Mucosa of descending colon (tissue), 3 donors: Measurements from ENCODE around the gene FIBCD1. TPM values are rescaled to one million over a fixed set of nuclear protein-coding genes. Genes with fewer than 3 reads are reported as not detected.

ENCODE experiments used
- ATAC-seq: fragments of 200-7000 bp; cut with Tn5 transposase; one replicate; pipeline ENCODE4 v1.9.1; 2020; ENCODE audit warnings: mild to moderate bottlenecking, moderate library complexity
- DNase-seq, 3 donors: peaks; one replicate each; pipeline ENCODE4 v3.0.0-alpha.2; 2020
- H3K36me3 ChIP-seq: fragments of 200-600 bp; one replicate; pipeline ENCODE4 v1.8.0; 2021; ENCODE audit warnings: low read depth, mild to moderate bottlenecking
- H3K4me1 ChIP-seq: fragments of 200-600 bp; one replicate; pipeline ENCODE4 v1.8.0; 2021; ENCODE audit warnings: low read depth, mild to moderate bottlenecking
- H3K4me3 ChIP-seq: fragments of 200-600 bp; one replicate; pipeline ENCODE4 v1.8.0; 2021; ENCODE audit warnings: mild to moderate bottlenecking
- H3K9me3 ChIP-seq: fragments of 200-600 bp; one replicate; pipeline ENCODE4 v1.8.0; 2021; ENCODE audit warnings: mild to moderate bottlenecking
- intact Hi-C, 2 donors: fragments of 100-400 bp; cut with DNase I in 1 of 2; cut with micrococcal nuclease in 1 of 2; formaldehyde crosslinking; loops; one replicate each; pipeline versions ENCODE4 v1.11.0 to v1.11.1; 2022; cut with DNase I, micrococcal nuclease
- total RNA-seq, 3 donors: library from RNA; stranded (reverse); fragmentation: NEBNext Ultra II Directional in 2 of 3; extraction: Animal tissue kit (Norgen Biotek cat#: 25700) in 2 of 3; gene quantifications; one replicate each; pipeline versions ENCODE4 v1.2.1 to v1.2.4, GENCODE V29; 2021 to 2023
- TF ChIP-seq, protein P1 (sequence below): fragments of 200-600 bp; IDR thresholded peaks from one replicate; pipeline ENCODE4 v1.8.0; 2022; ENCODE audit warnings: antibody characterized with exemption, mild to moderate bottlenecking
- donor health status: DM: no; HTN: no; CAD: no; lungs with moderate emphysema.
- donor health status: DM: no; HTN: no; CAD: no.
- donor health status: DM: no; HTN: yes; CAD: no.

Gene FIBCD1
- total RNA-seq, 3 donors from 2014 or later: 2.6 to 10.7 (median 7.3) TPM

DNA sequence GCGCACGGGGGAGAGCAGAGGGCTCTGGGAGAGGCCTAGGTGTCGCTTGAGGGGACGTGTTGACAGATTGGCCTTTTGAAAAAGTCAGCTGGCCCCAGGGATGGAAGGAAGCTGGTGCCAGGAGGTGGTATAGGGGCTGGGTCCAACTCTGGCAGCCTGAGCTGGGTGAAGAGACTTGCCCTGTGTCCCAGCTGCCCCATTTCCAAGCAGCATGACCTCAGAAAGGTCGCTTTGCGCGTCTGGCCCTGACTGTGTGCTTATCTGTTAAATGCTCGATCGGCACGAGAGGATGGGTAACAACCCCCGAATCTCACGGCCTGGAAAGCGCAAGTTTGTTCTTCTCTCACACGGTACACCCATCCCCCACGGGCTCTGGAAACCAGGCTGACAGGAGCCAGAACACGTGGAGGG, 38.8 kb upstream of the FIBCD1 start:
- no peak for ATAC-seq
- intact Hi-C loops: no loop called here
- TF ChIP-seq, protein P1, sequence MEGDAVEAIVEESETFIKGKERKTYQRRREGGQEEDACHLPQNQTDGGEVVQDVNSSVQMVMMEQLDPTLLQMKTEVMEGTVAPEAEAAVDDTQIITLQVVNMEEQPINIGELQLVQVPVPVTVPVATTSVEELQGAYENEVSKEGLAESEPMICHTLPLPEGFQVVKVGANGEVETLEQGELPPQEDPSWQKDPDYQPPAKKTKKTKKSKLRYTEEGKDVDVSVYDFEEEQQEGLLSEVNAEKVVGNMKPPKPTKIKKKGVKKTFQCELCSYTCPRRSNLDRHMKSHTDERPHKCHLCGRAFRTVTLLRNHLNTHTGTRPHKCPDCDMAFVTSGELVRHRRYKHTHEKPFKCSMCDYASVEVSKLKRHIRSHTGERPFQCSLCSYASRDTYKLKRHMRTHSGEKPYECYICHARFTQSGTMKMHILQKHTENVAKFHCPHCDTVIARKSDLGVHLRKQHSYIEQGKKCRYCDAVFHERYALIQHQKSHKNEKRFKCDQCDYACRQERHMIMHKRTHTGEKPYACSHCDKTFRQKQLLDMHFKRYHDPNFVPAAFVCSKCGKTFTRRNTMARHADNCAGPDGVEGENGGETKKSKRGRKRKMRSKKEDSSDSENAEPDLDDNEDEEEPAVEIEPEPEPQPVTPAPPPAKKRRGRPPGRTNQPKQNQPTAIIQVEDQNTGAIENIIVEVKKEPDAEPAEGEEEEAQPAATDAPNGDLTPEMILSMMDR: no peak

DNA sequence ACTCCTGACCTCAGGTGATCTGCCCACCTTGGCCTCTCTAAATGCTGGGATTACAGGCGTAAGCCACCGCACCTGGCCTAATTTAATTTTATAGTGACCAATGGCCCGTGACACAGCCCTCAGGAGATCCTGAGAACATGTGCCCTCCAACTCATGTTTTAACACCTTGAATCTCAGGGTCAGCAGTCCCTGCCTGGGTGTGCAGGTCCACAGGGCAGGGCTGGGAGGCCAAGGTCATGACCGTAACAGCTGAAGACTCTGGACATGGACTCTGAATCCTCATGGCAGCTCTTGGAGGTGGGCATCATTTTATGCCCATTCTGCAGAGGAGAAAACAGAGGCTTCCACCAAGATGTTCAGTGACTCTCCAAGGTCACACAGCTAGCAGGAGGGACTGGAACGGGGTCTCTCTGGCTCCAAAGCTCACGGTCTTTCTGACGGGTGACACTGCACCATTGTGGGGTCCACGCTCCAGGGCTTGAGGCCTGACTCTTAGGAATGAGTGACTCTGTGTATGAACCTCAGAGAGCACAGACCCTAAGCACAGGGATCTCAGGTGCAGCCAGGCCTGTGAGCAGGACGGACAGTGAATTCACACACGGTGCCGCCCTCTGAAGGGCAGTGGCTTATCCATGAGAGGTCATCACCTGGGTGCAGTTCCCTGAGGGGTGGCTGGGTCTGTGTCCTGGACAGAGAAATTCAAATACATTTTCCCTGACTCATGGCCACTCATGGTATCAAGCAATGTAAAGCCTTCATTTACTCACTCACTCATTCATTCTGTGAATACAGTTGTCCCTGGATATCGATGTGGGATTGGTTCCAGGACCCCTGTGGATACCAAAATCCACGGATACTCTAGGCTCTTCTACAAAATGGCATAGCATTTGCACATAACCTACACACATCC, 37.1 kb upstream of the FIBCD1 start:
- Histone ChIP-seq H3K4me1 (no peaks in the 10 kb centered on the region), H3K4me3 (no peak overlapping the region), H3K9me3 (no peaks in the 10 kb centered on the region), H3K36me3 (no peaks in the 10 kb centered on the region)
- no peak for ATAC-seq
- intact Hi-C loops: no loop called here
- TF ChIP-seq, protein P1: no peak
- DNase-seq: peak in 1 of 3 donors; percentile 12

More for the DNA sequence above, 38.8 kb upstream of the FIBCD1 start:
- Histone ChIP-seq H3K9me3 (no peaks in the 10 kb centered on the region), H3K4me1 (no peaks in the 10 kb centered on the region), H3K36me3 (no peaks in the 10 kb centered on the region), H3K4me3 (no peak overlapping the region)
- DNase-seq: peak in 1 of 3 donors; percentile 19

DNA sequence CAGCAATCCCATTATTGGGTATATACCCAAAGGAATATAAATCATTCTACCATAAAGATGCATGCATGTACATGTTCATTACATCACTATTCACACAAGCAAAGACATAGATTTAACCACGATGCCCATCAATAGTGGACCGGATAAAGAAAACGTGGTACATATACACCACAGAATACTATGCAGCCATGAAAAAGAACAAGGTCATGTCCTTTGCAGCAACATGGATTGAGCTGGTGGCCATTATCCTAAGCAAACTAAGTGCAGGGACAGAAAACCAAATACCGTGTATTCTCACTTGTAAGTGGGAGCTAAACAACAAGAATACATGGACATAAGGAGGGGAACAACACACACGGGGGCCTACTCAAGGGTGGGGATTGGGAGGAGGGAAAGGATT, 36.1 kb upstream of the FIBCD1 start:
- Histone ChIP-seq H3K4me1 (no peaks in the 10 kb centered on the region), H3K36me3 (no peaks in the 10 kb centered on the region), H3K4me3 (no peak overlapping the region), H3K9me3 (no peaks in the 10 kb centered on the region)
- TF ChIP-seq, protein P1: no peak
- DNase-seq: no peak
- no peak for ATAC-seq
- intact Hi-C loops: no loop called here

DNA sequence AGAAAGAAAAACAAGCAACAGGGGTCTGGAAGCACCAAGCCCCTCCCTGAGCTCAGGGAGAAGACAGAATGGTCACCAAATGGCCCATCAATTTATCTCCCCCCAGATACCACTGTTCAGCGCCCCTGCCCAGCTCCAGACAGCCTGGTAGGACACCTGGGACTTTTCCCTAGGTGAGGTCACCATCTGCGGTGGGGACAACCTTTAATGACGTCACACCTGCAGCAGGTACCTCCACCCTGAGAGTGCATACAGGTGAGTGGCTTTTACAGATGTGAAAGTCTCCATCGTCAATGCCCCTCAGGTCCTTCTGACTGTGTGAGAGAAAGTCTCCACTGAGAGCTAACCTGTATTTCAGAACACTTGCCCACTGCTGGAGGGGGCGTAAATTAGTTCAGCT, 35.6 kb upstream of the FIBCD1 start:
- Histone ChIP-seq H3K4me1 (no peaks in the 10 kb centered on the region), H3K36me3 (no peaks in the 10 kb centered on the region), H3K9me3 (no peaks in the 10 kb centered on the region), H3K4me3 (no peak overlapping the region)
- ATAC-seq (no peak), DNase-seq (no peak)
- intact Hi-C loops: no loop called here
- TF ChIP-seq, protein P1: no peak

DNA sequence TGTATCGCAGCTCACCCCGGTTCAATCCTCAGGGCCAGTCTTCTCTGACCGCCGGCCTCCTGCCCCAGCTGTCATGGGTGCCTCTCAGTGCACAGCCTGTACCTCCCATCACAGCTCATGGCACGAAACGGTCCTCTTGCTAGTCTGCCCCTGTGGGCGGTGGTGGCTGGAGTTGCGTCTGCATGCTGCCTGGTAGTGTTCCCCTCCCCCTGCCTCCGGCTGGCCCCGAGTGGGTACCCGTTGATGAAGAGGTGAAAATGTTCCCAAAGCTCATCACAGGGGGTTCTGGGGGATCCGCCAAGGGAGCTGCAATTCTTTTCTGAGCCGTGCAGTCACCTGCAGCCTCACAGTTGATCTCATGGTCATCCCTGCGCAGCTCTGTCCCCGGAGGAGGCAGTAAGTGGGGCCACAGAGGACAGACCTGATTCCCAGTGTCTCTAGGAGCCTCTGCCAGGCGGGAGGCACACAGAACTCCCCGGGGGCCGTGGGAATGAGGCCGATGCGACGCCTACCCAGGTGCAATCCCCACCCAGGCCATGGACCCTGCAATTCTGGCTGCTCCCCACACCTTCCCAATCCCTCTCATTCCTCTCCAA, 34.7 kb upstream of the FIBCD1 start:
- Histone ChIP-seq H3K4me1 (no peaks in the 10 kb centered on the region), H3K4me3 (no peak overlapping the region), H3K9me3 (no peaks in the 10 kb centered on the region), H3K36me3 (no peaks in the 10 kb centered on the region)
- intact Hi-C loops: no loop called here
- TF ChIP-seq, protein P1: no peak
- peak in 1 of 3 donors; percentile 32 for DNase-seq
- no peak for ATAC-seq
